Stimulated activated memory B cell treated with anti-CD40 and anti-IgM and Interleukin-4, amounts not matched to agents 10 μg/mL and 1 μg/mL and 100 μg/mL, for 72 hours (primary cell): ENCODE results near the gene PPP2R2D.
A peak's percentile ranks its signal among the peaks of the same experiment; 100 is the strongest.
"Not testable (repeated sequence)": the region's sequence is repeated elsewhere in the genome, so short reads cannot be mapped to it uniquely, and the experiment has no call there.

Experiments
- ATAC-seq: fragments of 150-1000 bp; cut with Tn5 transposase; 2 replicates; pipeline ENCODE4 v1.10.0; 2021
- H3K27ac Mint-ChIP-seq: one replicate; pipeline ENCODE4 v1.8.0; 2022; ENCODE audit warnings: mild to moderate bottlenecking, mixed read lengths
- H3K27me3 Mint-ChIP-seq: one replicate; pipeline ENCODE4 v1.8.0; 2022; ENCODE audit warnings: mixed read lengths
- H3K36me3 Mint-ChIP-seq: one replicate; pipeline ENCODE4 v1.8.0; 2022; ENCODE audit warnings: mixed read lengths
- H3K4me1 Mint-ChIP-seq: one replicate; pipeline ENCODE4 v1.8.0; 2022; ENCODE audit warnings: mixed read lengths
- H3K4me3 Mint-ChIP-seq: one replicate; pipeline ENCODE4 v1.8.0; 2022; ENCODE audit warnings: mild to moderate bottlenecking, moderate library complexity, mixed read lengths
- H3K9me3 Mint-ChIP-seq: one replicate; pipeline ENCODE4 v1.8.0; 2022; ENCODE audit warnings: mixed read lengths

PPP2R2D gene

DNA sequence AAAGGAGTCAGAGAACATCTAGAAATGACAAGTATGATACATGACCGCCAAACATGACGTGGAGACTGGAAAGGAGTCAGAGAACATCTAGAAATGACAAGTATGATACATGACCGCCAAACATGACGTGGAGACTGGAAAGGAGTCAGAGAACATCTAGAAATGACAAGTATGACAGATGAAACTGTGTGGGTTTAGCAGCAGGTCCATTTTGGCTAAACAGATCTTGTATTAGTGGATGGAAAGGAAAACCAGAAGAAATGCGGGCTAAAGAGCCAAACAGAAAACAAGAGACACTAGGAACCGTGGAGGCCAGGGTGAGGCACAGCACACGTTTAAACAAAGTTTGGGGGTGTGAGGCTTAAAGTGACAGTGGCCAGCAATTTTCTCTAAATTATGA lies 49.1 kb downstream of the PPP2R2D start:
- H3K27ac Mint-ChIP-seq, H3K4me3 Mint-ChIP-seq, H3K9me3 Mint-ChIP-seq, H3K4me1 Mint-ChIP-seq, H3K27me3 Mint-ChIP-seq, ATAC-seq: not testable (repeated sequence)
- H3K36me3 Mint-ChIP-seq = peaks cover 75% of the 10 kb centered on the region

DNA sequence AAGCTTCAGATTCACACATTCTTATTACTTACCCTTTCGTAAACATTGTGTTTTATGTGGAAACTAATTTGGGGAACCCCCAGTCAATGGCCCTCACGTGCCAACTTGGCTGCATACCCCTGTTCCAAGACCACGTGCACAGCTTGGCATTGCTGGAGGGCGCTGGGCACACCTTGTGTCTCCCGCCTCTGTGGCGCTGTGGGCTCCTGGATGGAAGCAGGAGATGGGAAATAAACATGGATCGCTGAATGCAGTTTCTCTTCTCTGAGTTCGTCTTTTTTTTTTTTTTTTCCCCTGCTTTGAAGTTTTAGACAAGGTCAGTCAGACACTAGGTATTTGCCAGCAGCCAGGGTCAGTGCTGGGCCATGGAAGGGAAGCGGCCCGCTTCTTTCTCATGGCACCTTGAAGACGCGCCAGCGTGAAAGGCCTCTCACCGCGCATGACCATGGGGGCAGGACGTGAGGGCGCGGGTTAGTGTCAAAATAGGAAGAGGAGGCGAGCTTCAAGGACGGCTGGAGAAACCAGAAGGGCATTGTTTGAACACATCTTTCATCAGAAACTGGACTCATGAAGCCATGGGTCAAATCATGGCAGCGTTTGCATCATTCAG lies 53.7 kb downstream of the PPP2R2D start:
- H3K36me3 Mint-ChIP-seq = peaks cover 77% of the 10 kb centered on the region
- no peaks in the 10 kb centered on the region for H3K4me1 Mint-ChIP-seq
- H3K9me3 Mint-ChIP-seq = no peaks in the 10 kb centered on the region
- H3K27me3 Mint-ChIP-seq = no peaks in the 10 kb centered on the region
- no peak overlapping the region for H3K4me3 Mint-ChIP-seq
- ATAC-seq = no peak
- H3K27ac Mint-ChIP-seq = no peak overlapping the region

DNA sequence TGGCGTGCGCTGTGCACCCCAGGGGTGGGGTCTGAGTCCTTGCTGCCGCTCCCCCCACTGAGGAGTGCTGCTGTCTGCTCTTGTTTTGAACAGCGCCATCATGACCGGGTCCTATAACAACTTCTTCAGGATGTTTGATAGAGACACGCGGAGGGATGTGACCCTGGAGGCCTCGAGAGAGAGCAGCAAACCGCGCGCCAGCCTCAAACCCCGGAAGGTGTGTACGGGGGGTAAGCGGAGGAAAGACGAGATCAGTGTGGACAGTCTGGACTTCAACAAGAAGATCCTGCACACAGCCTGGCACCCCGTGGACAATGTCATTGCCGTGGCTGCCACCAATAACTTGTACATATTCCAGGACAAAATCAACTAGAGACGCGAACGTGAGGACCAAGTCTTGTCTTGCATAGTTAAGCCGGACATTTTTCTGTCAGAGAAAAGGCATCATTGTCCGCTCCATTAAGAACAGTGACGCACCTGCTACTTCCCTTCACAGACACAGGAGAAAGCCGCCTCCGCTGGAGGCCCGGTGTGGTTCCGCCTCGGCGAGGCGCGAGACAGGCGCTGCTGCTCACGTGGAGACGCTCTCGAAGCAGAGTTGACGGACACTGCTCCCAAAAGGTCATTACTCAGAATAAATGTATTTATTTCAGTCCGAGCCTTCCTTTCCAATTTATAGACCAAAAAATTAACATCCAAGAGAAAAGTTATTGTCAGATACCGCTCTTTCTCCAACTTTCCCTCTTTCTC lies 55.0 kb downstream of the PPP2R2D start:
- no peak for ATAC-seq
- H3K27me3 Mint-ChIP-seq = no peaks in the 10 kb centered on the region
- peaks cover 76% of the 10 kb centered on the region for H3K36me3 Mint-ChIP-seq
- H3K9me3 Mint-ChIP-seq = no peaks in the 10 kb centered on the region
- H3K4me1 Mint-ChIP-seq = no peaks in the 10 kb centered on the region
- no peak overlapping the region for H3K4me3 Mint-ChIP-seq
- H3K27ac Mint-ChIP-seq = no peak overlapping the region

DNA sequence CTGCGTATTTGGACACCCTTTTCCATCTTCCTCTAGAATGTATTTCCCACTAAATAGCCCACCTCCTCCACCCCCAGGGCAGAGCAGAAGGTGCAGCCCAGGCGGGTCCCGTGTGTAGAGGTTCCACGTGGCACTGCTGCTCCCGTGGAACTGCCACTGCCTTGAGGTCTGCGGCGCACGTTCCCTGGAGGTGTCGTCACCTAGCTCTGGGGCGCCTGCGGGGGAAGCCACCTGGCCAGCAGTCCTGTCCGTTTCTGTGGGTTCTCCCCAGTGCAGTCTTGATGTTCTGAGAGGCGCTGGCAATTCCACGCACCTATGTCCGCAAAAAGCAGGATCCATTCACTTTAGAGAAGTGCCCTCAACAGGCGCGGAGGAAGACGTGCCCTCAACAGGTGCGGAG lies 59.0 kb downstream of the PPP2R2D start:
- ATAC-seq = no peak
- no peaks in the 10 kb centered on the region for H3K9me3 Mint-ChIP-seq
- H3K4me3 Mint-ChIP-seq = no peak overlapping the region
- H3K36me3 Mint-ChIP-seq = peaks cover 62% of the 10 kb centered on the region
- no peaks in the 10 kb centered on the region for H3K4me1 Mint-ChIP-seq
- no peak overlapping the region for H3K27ac Mint-ChIP-seq
- no peaks in the 10 kb centered on the region for H3K27me3 Mint-ChIP-seq

DNA sequence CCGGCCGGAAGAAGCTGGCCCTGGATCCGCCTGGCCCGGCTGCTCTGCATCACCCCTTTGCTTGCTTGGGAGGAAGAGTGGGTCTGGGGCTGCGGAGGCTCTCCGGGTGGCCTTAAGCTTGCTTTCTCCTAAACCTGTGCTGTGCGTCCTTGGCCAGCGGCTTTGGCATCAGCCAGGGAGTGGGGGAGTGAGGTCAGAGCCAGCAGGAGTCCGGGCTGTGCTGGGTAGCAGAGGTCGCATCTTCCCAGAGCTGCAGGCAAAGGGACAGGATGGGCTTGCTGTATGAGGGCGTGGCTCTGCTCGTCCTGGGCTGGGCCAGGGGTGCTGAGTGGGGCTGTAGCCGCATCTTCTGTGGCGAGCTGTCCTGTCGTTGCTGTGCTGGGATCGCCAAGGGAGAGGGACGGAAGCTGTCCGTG lies 59.8 kb downstream of the PPP2R2D start:
- Mint-ChIP-seq H3K27me3 (no peaks in the 10 kb centered on the region), H3K36me3 (peaks cover 60% of the 10 kb centered on the region), H3K4me1 (no peaks in the 10 kb centered on the region), H3K4me3 (no peak overlapping the region), H3K27ac (no peak overlapping the region), H3K9me3 (no peaks in the 10 kb centered on the region)
- ATAC-seq = peak; percentile 27

DNA sequence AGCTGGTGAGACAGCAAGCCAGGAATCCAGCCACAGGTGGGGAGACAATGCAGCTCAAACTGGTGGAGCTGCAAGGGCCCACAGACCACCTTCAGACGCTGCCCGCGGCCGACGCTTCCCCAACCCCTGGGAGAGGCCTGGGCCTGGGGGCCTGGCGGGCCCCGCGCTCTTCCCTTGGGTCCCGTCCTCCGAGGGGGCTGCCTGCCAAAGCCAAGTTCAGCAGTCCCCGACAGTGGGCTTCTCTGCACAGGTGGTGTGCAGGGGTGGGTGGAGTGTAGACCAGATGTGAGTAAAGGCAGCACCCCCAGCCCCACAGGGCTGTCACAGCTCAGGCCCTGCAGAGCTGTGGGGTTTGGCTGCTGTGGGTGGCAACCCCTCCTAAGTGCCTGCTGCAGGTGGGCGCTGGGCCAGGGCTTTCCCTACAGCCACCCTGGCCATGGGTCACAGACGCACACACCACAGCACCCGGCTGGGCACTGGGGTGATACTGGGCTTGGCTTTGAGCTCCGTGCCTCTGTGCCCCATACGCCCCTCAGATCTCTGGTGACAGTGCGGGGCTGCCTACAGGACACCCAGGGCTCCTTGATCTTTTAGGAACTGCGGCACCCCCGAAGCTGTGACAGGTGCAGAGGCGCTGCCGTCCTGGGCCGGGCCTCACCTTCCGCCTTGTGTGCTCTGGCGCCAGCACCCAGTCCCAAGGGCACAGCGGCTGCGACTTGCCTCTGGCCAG lies 60.4 kb downstream of the PPP2R2D start:
- Mint-ChIP-seq H3K4me3 (no peak overlapping the region), H3K27me3 (no peaks in the 10 kb centered on the region), H3K27ac (no peak overlapping the region), H3K9me3 (no peaks in the 10 kb centered on the region), H3K4me1 (no peaks in the 10 kb centered on the region), H3K36me3 (peaks cover 58% of the 10 kb centered on the region)
- ATAC-seq = peak; percentile 47

DNA sequence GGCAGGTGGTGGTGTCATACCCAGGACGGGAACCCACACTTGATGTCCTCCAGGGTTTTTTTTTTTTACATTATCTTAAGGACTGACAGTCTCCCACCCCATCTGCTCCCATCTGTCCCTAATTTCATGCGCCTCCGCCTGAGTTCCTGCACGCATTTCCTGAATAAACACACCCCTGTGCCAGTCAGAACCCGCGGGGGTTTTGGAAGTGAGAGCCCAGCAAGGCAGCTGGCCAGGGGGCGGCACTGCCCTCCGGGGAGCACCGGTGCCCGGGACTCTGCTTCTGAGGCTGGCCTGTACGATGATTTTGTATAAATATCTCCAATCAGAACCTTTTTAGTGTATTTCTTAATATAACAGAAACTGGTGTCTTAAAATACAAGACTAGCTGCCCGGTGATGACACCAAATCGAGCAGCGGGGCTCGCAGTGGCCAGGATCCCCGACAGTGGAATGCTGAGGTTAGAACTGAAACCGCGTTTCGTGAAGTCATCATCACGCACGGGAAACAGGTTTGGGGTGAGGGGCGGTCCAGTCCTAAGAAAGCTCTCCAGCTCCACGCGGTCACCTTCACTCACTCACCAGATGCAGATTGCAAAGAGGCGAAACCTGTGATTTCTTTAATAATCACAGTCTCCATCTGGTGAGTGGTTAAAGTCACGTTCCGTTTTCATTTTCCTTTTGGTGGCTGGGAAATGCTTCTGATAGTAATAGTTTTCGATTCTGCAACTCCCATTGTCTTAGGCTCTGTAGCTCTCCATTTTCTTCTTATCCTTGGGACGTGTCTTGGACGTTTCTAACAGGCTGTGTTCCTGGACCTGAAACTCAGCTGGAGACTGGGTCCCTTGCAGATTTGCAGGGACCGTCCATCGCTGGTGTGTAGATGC lies 61.2 kb downstream of the PPP2R2D start:
- Mint-ChIP-seq H3K27me3 (no peaks in the 10 kb centered on the region), H3K27ac (no peak overlapping the region), H3K36me3 (peaks cover 56% of the 10 kb centered on the region), H3K9me3 (no peaks in the 10 kb centered on the region), H3K4me3 (peak overlapping the region; percentile 25), H3K4me1 (no peaks in the 10 kb centered on the region)
- no peak for ATAC-seq

DNA sequence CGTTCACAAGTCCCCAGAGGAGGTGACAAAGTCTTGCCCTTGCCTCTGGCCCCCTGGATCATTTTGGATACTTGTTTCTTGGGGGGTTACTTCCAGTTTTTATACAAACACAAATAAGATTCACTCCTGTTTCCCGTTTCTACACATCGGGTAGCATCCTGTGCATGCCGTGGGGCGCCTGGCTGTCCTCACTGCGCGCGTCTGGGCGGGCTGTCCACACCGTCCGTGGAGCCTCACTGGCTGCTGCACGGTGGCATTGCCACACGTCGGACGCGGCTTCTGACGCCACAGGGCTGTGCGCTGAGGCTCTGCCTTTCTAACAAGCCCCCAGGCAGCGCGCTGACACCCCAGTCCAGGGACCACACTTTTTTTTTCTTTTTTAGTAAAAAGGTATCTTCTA lies 62.5 kb downstream of the PPP2R2D start:
- Mint-ChIP-seq H3K9me3 (no peaks in the 10 kb centered on the region), H3K4me1 (no peaks in the 10 kb centered on the region), H3K27ac (no peak overlapping the region)

DNA sequence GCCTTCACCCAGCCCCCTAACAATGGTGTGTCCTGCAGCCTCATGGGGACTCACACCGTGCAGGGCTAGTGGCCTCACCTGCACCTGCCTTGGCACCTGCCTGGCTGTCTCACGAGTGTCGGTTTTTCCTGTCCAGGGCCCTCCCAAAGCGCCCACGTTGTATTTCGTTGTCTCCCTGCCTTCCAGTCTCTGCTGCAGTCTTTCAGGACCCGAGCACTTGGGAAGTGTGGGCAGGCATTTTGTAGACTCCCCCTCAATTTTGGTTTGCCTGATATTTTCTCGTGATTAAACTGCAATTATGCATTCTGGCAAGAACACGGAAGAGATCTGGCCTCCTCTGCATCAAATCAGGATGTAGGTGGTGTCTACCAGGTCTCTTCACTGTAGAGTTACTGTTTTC lies 63.0 kb downstream of the PPP2R2D start:
- Mint-ChIP-seq H3K9me3 (no peaks in the 10 kb centered on the region), H3K4me1 (no peaks in the 10 kb centered on the region), H3K27me3 (no peaks in the 10 kb centered on the region), H3K4me3 (no peak overlapping the region), H3K27ac (no peak overlapping the region), H3K36me3 (peaks cover 43% of the 10 kb centered on the region)
- ATAC-seq = no peak

More for the DNA sequence above, 62.5 kb downstream of the PPP2R2D start:
- Mint-ChIP-seq H3K36me3 (peaks cover 43% of the 10 kb centered on the region), H3K4me3 (no peak overlapping the region), H3K27me3 (no peaks in the 10 kb centered on the region)
- ATAC-seq = no peak

DNA sequence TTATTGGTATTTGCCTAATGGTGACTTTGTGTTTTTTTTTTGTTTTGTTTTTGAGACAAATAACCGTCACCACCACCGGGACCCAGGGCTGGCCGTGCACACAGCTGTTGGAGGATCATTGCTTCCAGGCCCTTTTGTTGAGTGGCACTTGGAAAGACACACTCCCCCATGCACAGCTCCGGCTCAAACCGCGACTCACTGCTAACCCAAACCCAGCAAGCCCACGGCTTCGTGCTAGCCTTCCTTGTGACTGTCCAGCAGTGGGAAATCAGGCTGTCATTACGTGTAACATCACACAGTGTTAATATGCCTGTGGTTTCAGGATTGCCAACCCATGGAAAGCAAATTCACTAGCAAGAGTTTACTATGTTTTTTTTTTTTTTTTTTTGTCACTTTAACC lies 63.5 kb downstream of the PPP2R2D start:
- no peak for ATAC-seq
- no peaks in the 10 kb centered on the region for H3K9me3 Mint-ChIP-seq
- H3K27me3 Mint-ChIP-seq = no peaks in the 10 kb centered on the region
- H3K27ac Mint-ChIP-seq = no peak overlapping the region
- H3K4me1 Mint-ChIP-seq = no peaks in the 10 kb centered on the region
- no peak overlapping the region for H3K4me3 Mint-ChIP-seq
- peaks cover 43% of the 10 kb centered on the region for H3K36me3 Mint-ChIP-seq

DNA sequence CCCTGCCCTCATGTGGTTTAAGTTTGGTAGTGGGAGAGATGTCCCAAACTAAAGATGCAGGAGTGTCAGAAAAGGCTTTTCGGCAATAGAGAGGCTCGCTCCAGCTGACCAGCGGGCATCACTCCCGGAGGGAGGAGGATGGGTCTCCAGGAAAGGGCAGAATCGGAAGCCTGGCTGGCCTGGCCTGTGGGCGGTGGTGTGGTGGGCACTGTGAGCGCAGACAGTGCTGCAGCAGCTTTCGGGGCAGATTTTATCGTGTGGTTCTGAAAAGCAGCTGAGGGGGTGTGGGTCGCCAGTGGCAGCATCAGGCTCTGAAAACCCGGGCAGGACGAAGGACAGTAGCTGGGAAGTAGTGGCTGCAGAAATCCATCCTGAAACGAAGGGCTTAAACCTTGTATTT lies 68.1 kb downstream of the PPP2R2D start:
- Mint-ChIP-seq H3K4me1 (peaks cover 16% of the 10 kb centered on the region), H3K27me3 (no peaks in the 10 kb centered on the region), H3K27ac (no peak overlapping the region)

DNA sequence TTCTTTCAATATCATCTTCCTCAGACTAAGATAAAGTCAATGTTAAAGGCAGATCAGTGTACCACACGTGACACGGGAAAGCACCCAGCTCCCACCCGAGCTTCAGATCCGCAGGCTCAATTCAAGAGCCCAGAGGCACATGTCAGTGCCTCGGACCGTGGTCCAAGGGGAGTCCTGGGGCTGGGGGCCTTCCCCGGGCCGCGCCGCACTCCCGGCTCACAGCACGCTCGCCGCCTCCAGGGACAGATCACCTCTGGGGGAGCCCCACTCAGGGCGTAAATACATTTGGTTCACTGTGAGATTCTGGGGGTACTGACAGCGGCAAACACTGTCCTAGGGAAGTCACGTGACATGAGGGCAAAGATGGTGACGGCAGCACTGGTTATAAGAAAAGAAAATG lies 70.1 kb downstream of the PPP2R2D start:
- Mint-ChIP-seq H3K36me3 (peaks cover 52% of the 10 kb centered on the region), H3K4me1 (peaks cover 16% of the 10 kb centered on the region), H3K27ac (no peak overlapping the region), H3K27me3 (no peaks in the 10 kb centered on the region), H3K4me3 (no peak overlapping the region), H3K9me3 (no peaks in the 10 kb centered on the region)
- no peak for ATAC-seq

More for the DNA sequence above, 68.1 kb downstream of the PPP2R2D start:
- Mint-ChIP-seq H3K9me3 (no peaks in the 10 kb centered on the region), H3K4me3 (no peak overlapping the region), H3K36me3 (peaks cover 63% of the 10 kb centered on the region)
- ATAC-seq = no peak

DNA sequence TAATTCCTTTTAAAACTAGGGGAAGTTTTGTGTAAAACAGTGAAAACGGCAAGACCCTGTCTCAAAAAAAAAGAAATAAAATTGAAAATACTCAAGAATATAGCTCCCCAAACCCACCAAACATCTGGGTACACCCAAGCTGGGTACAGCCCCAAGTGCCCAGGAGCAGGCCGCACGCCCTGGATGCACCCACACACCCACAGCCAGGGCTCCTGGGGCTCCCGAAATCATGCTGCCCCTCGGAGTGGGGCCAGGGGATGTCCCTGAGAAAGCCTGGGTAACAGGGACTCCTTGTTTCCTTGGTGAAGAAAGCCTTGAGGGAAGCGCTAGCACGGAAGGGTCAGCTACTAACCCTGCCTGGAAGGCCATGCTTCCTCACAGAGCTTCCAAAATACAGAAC lies 70.8 kb downstream of the PPP2R2D start:
- peaks cover 19% of the 10 kb centered on the region for H3K4me1 Mint-ChIP-seq
- no peak overlapping the region for H3K4me3 Mint-ChIP-seq
- no peak overlapping the region for H3K27ac Mint-ChIP-seq
- H3K27me3 Mint-ChIP-seq = no peaks in the 10 kb centered on the region
- no peaks in the 10 kb centered on the region for H3K9me3 Mint-ChIP-seq
- ATAC-seq = no peak
- peaks cover 48% of the 10 kb centered on the region for H3K36me3 Mint-ChIP-seq

DNA sequence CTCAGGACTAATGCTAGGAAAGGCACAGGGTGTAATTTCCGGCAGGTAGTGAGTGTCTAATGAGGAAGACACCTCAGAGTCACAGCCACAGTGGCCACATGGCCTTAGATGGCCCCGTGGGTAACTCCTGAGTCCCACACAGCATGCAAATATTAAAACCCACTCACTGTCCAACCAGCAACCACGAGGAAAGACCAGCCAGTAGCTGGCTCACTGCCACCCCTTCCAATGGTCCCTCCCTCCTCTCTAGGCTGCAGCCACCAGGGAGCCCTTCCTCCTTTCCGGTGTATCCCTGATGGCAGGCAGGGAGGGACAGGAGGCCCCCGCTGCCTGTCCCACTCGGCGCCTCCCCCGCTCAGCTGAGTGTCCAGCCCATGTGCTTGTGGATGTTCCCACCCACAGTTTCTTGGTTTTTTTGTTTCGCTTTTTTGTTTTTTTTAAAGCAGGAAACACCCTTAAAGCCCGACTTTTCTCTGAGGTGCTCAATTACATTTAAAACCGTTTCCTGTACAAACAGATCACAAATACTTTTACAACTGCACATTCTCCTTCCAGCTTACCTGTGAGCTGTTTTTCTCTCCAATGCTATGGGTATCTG lies 71.8 kb downstream of the PPP2R2D start:
- peaks cover 48% of the 10 kb centered on the region for H3K36me3 Mint-ChIP-seq
- peak overlapping the region; percentile 62 for H3K4me3 Mint-ChIP-seq
- H3K9me3 Mint-ChIP-seq = no peaks in the 10 kb centered on the region
- ATAC-seq = peak; percentile 37
- peaks cover 22% of the 10 kb centered on the region for H3K4me1 Mint-ChIP-seq
- peak overlapping the region; percentile 69 for H3K27ac Mint-ChIP-seq
- H3K27me3 Mint-ChIP-seq = no peaks in the 10 kb centered on the region
